Calu3 (cell line): ENCODE measurements around the gene FAM162B. TPM values are rescaled to one million over a fixed set of nuclear protein-coding genes. Genes with fewer than 3 reads are reported as not detected.
A peak's percentile ranks its signal among the peaks of the same experiment; 100 is the strongest.

Source experiments
- BruUV-seq: library from RNA; stranded (reverse); fragments of 400-500 nt; replicated peaks from 2 replicates; lab custom pipeline; 2021; lab: Mats Ljungman, UMichigan
- CTCF ChIA-PET: fragments of 300-600 bp; sonication (Branson Sonifier 250); formaldehyde crosslinking; loops from one replicate; lab custom pipeline; 2022; ENCODE audit warnings: antibody characterized with exemption; lab: Charles Lee
- DNase-seq: peaks from one replicate; pipeline ENCODE4 v3.0.0; 2022
- H3K27ac Mint-ChIP-seq: one replicate; pipeline ENCODE4 v1.8.0; 2022; ENCODE audit warnings: mixed read lengths; ENCODE audit not compliant: unreplicated experiment
- H3K27me3 Mint-ChIP-seq: one replicate; pipeline ENCODE4 v1.8.0; 2022; ENCODE audit warnings: mixed read lengths; ENCODE audit not compliant: unreplicated experiment
- H3K36me3 Mint-ChIP-seq: one replicate; pipeline ENCODE4 v1.8.0; 2022; ENCODE audit warnings: mild to moderate bottlenecking, moderate library complexity, mixed read lengths; ENCODE audit not compliant: insufficient read depth, unreplicated experiment
- H3K4me1 Mint-ChIP-seq: one replicate; pipeline ENCODE4 v1.8.0; 2022; ENCODE audit warnings: mild to moderate bottlenecking, low read depth, mixed read lengths; ENCODE audit not compliant: unreplicated experiment
- H3K4me3 Mint-ChIP-seq: one replicate; pipeline ENCODE4 v1.8.0; 2022; ENCODE audit warnings: mild to moderate bottlenecking, low read depth, moderate library complexity, mixed read lengths; ENCODE audit not compliant: unreplicated experiment
- H3K9me3 Mint-ChIP-seq: one replicate; pipeline ENCODE4 v1.8.0; 2022; ENCODE audit warnings: low read depth, mixed read lengths; ENCODE audit not compliant: unreplicated experiment
- CTCF ChIP-seq: fragments of 200-600 bp; IDR thresholded peaks from one replicate; pipeline ENCODE4 v1.8.0; 2022; ENCODE audit warnings: antibody characterized with exemption; ENCODE audit not compliant: unreplicated experiment
- intact Hi-C: fragments of 100-400 bp; cut with micrococcal nuclease; formaldehyde crosslinking; loops from one replicate; pipeline ENCODE4 v1.10.0; 2022; ENCODE audit not compliant: unreplicated experiment
- total RNA-seq: library from RNA; stranded (reverse); gene quantifications from 2 replicates; pipeline ENCODE4 v1.2.3, GENCODE V29; 2022

FAM162B gene
- total RNA-seq, 1 experiment from 2014 or later, result not detected

- Mint-ChIP-seq H3K4me1 (peaks cover 8% of the 10 kb centered on the region), H3K9me3 (no peaks in the 10 kb centered on the region), H3K36me3 (no peaks in the 10 kb centered on the region), H3K27ac (no peak overlapping the region), H3K27me3 (peaks cover 9% of the 10 kb centered on the region), H3K4me3 (no peak overlapping the region)
- no TSS peak for BruUV-seq
- no peak for DNase-seq
- intact Hi-C loops, result no loop called here
- no peak for TF ChIP-seq CTCF
- CTCF ChIA-PET, result no interaction called here
Measured at GRCh38 chr6:116797585-116797984, 32.1 kb upstream of the FAM162B start.

- H3K9me3 Mint-ChIP-seq, result no peaks in the 10 kb centered on the region
- no peaks in the 10 kb centered on the region for H3K27me3 Mint-ChIP-seq
- CTCF ChIA-PET, result no interaction called here
- DNase-seq, result no peak
- H3K27ac Mint-ChIP-seq, result no peak overlapping the region
- no peaks in the 10 kb centered on the region for H3K4me1 Mint-ChIP-seq
- TF ChIP-seq CTCF, result no peak
- H3K36me3 Mint-ChIP-seq, result no peaks in the 10 kb centered on the region
- no TSS peak for BruUV-seq
- intact Hi-C loops, result no loop called here
- H3K4me3 Mint-ChIP-seq, result no peak overlapping the region
Measured at GRCh38 chr6:116793224-116793623, 27.7 kb upstream of the FAM162B start.

GRCh38 chr6:116783852-116784251 lies 18.3 kb upstream of the FAM162B start:
- Mint-ChIP-seq H3K9me3 (no peaks in the 10 kb centered on the region), H3K36me3 (no peaks in the 10 kb centered on the region), H3K4me1 (no peaks in the 10 kb centered on the region), H3K4me3 (no peak overlapping the region), H3K27ac (no peak overlapping the region), H3K27me3 (no peaks in the 10 kb centered on the region)
- no TSS peak for BruUV-seq
- DNase-seq, result no peak
- CTCF ChIA-PET, result no interaction called here
- intact Hi-C loops, result loop anchor here (5.0 kb wide), 1 partner anchor 533 kb away; no protein-coding TSS in a partner anchor
- TF ChIP-seq CTCF, result no peak

GRCh38 chr6:116779573-116780164 lies 14.2 kb upstream of the FAM162B start:
- Mint-ChIP-seq H3K36me3 (no peaks in the 10 kb centered on the region), H3K9me3 (no peaks in the 10 kb centered on the region), H3K4me1 (no peaks in the 10 kb centered on the region), H3K4me3 (no peak overlapping the region), H3K27me3 (no peaks in the 10 kb centered on the region), H3K27ac (no peak overlapping the region)
- CTCF ChIA-PET, result no interaction called here
- TF ChIP-seq CTCF, result no peak
- intact Hi-C loops, result loop anchor here (1.0 to 5.0 kb wide), 3 partner anchors 68 to 538 kb away; no protein-coding TSS in a partner anchor
- BruUV-seq, result no TSS peak
- DNase-seq, result peak; percentile 2
